Keratinocyte (primary cell): ENCODE data around the gene HPCAL4. TPM values are rescaled to one million over a fixed set of nuclear protein-coding genes. Genes with fewer than 3 reads are reported as not detected.

ENCODE experiments used
- DNase-seq: peaks from one replicate; pipeline ENCODE4 v3.0.0-alpha.2; 2011; ENCODE audit warnings: low read depth, missing footprints, low spot score
- FAIRE-seq: peaks from 2 replicates; lab custom pipeline; 2011; peaks lifted over from hg19 to GRCh38; lab: Jason Lieb, UNC
- H2AFZ ChIP-seq: 2 replicates; pipeline ENCODE4 v1.6.0; 2012; ENCODE audit warnings: low read length, control low read depth, inconsistent platforms; ENCODE audit not compliant: control insufficient read depth
- H3K27ac ChIP-seq: 2 replicates; pipeline ENCODE4 v1.5.1; 2011; ENCODE audit warnings: low read length; ENCODE audit not compliant: control insufficient read depth, insufficient read depth
- H3K27me3 ChIP-seq: 3 replicates; pipeline ENCODE4 v1.6.0; 2011; ENCODE audit warnings: low read length; ENCODE audit not compliant: control insufficient read depth, insufficient read depth; ENCODE audit errors: extremely low read depth
- H3K36me3 ChIP-seq, 2 experiments: 2 replicates in 1 of 2; 3 replicates in 1 of 2; pipeline ENCODE4 v1.5.1; 2011; ENCODE audit warnings: low read length in 2 of 2, mild to moderate bottlenecking in 1 of 2; ENCODE audit not compliant: control insufficient read depth in 2 of 2, insufficient read depth in 2 of 2; ENCODE audit errors: extremely low read depth in 1 of 2
- H3K4me1 ChIP-seq: 3 replicates; pipeline ENCODE4 v1.5.1; 2011; ENCODE audit warnings: low read length; ENCODE audit not compliant: control insufficient read depth, insufficient read depth; ENCODE audit errors: extremely low read depth
- H3K4me2 ChIP-seq: 3 replicates; pipeline ENCODE4 v1.6.0; 2011; ENCODE audit warnings: low read depth, low read length; ENCODE audit not compliant: control insufficient read depth, insufficient read depth; ENCODE audit errors: extremely low read depth
- H3K4me3 ChIP-seq, 3 experiments: fragments of 200-600 bp in 1 of 3; sonication (generic) in 1 of 3; 2 replicates in 2 of 3; 3 replicates in 1 of 3; pipeline ENCODE4 v1.5.1; 2011 to 2016; ENCODE audit warnings: low read length in 3 of 3, mild to moderate bottlenecking in 3 of 3, control low read depth in 2 of 3, inconsistent platforms in 1 of 3, low read depth in 1 of 3, mixed read lengths in 1 of 3, mixed run types in 1 of 3, moderate library complexity in 1 of 3; ENCODE audit not compliant: control insufficient read depth in 2 of 3, insufficient read depth in 2 of 3; ENCODE audit errors: extremely low read depth in 1 of 3
- H3K79me2 ChIP-seq: 2 replicates; pipeline ENCODE4 v1.6.0; 2012; ENCODE audit warnings: low read length; ENCODE audit not compliant: control insufficient read depth, insufficient read depth
- H3K9ac ChIP-seq: 3 replicates; pipeline ENCODE4 v1.6.0; 2011; ENCODE audit warnings: low read length; ENCODE audit not compliant: control insufficient read depth, insufficient read depth; ENCODE audit errors: extremely low read depth
- H3K9me1 ChIP-seq: 3 replicates; pipeline ENCODE4 v1.6.0; 2011; ENCODE audit warnings: low read length; ENCODE audit not compliant: control insufficient read depth, insufficient read depth; ENCODE audit errors: extremely low read depth
- H3K9me3 ChIP-seq: 2 replicates; pipeline ENCODE4 v1.5.1; 2012; ENCODE audit warnings: low read depth, low read length; ENCODE audit not compliant: control insufficient read depth
- H4K20me1 ChIP-seq: 3 replicates; pipeline ENCODE4 v1.6.0; 2011; ENCODE audit warnings: low read length; ENCODE audit not compliant: control insufficient read depth, insufficient read depth; ENCODE audit errors: extremely low read depth
- EZH2 ChIP-seq: IDR thresholded peaks from one replicate; pipeline ENCODE4 v1.6.1; 2012; ENCODE audit warnings: inconsistent platforms, mild to moderate bottlenecking, low read length, moderate library complexity
- dilution Hi-C: fragments of 300-500 bp; cut with MboI; formaldehyde crosslinking; loops from one replicate; pipeline ENCODE4 v1.7.0; 2020; ENCODE audit warnings: low sequenced_read_pairs; ENCODE audit not compliant: extremely low pct_ligation_motif_present
- polyA plus RNA-seq, 5 experiments: library from polyadenylated mRNA; depleted of rRNA in 3 of 5; stranded (reverse) in 3 of 5; stranded (forward) in 1 of 5; unstranded in 1 of 5; fragments of >200 nt; gene quantifications; 1 replicate in 1 of 5; 2 replicates in 3 of 5; 3 replicates in 1 of 5; pipeline versions ENCODE4 v1.2.1 to v1.2.3, GENCODE V29; 2011 to 2012; ENCODE audit warnings: missing spikeins in 2 of 5, low read depth in 1 of 5, low replicate concordance in 1 of 5
- TF ChIP-seq, protein P1 (sequence below), 3 experiments: IDR thresholded peaks in 1 of 3; conservative IDR thresholded peaks in 1 of 3; optimal IDR thresholded peaks in 1 of 3; 2 replicates in 2 of 3; 3 replicates in 1 of 3; pipeline versions ENCODE3 to v1.5.1; 2011; ENCODE audit warnings: low read length in 3 of 3, mild to moderate bottlenecking in 3 of 3, moderate library complexity in 2 of 3, control low read depth in 1 of 3, inconsistent platforms in 1 of 3; ENCODE audit not compliant: insufficient read depth in 2 of 3; ENCODE audit errors: extremely low read depth in 1 of 3

HPCAL4 gene
- polyA plus RNA-seq, 1 donor (not counting 4 experiments of a cell fraction or from before 2014, with no cell fraction given), result not detected

DNA sequence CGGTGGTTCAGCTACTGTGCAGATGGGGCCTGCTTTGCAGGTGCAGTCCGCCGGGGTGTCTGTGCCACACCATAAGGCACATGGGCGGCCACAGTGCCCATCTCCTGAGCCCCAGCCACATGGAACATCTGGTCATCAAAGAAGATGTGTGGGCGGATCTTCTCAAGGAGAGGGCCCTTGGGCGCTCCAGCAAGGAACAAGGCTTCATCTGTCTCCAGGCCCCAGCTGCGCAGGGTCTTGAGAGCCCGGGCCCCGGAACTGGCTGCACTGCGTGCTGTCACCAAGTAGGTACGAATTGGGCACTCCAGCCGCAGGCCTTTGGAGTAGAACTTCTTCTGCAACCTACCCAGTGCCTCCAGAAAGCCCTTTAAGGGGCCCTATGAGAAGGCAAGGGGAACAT is 32.1 kb downstream of the HPCAL4 start:
- TF ChIP-seq EZH2, result no peak
- Histone ChIP-seq H3K4me1 (peaks cover under 1% of the 10 kb centered on the region), H3K4me3 (no peak overlapping the region), H3K4me2 (no peak overlapping the region), H4K20me1 (no peaks in the 10 kb centered on the region), H3K9me1 (no peaks in the 10 kb centered on the region), H3K9me3 (no peaks in the 10 kb centered on the region), H2AFZ (no peak overlapping the region), H3K79me2 (no peaks in the 10 kb centered on the region), H3K36me3 (no peaks in the 10 kb centered on the region), H3K27me3 (peaks cover 10% of the 10 kb centered on the region), H3K9ac (no peak overlapping the region), H3K27ac (no peak overlapping the region)
- dilution Hi-C loops, result no loop called here
- FAIRE-seq (no peak), DNase-seq (no peak)

DNA sequence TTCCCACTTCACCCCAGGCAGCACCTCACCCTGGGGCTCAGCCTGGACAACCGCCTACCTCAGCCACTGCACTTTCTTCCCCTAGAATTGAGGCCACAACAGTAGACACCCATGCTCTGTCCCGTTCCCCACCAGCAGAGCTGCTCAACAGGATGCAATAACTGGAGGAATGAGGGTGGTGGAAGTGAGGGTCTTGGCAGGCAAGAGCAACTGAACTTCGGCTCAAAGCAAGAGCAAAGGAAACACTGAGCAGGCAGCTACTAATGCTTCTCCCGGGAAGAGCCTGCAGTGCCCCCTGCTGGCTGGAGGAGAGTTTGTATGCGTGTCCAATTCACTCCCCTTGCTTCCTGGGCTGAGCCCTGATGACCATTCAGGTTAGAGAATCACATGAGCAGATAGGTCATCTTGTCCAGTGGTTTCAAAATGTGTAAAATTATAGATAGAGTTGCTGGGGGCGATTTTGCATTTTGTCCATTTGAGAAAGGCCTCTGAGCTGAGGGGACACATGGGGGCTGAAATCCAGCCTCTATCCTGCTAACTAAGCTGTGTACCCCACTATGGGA is 33.2 kb downstream of the HPCAL4 start:
- Histone ChIP-seq H3K9me3 (no peaks in the 10 kb centered on the region), H3K4me3 (no peak overlapping the region), H3K9me1 (no peaks in the 10 kb centered on the region), H2AFZ (peak overlapping the region; percentile 79), H3K27me3 (peaks cover 10% of the 10 kb centered on the region), H3K4me1 (peaks cover 8% of the 10 kb centered on the region), H3K36me3 (no peaks in the 10 kb centered on the region), H3K79me2 (no peaks in the 10 kb centered on the region), H4K20me1 (no peaks in the 10 kb centered on the region), H3K4me2 (peak overlapping the region; percentile 42), H3K9ac (no peak overlapping the region), H3K27ac (no peak overlapping the region)
- DNase-seq, result peak; percentile 36
- TF ChIP-seq, protein P1, sequence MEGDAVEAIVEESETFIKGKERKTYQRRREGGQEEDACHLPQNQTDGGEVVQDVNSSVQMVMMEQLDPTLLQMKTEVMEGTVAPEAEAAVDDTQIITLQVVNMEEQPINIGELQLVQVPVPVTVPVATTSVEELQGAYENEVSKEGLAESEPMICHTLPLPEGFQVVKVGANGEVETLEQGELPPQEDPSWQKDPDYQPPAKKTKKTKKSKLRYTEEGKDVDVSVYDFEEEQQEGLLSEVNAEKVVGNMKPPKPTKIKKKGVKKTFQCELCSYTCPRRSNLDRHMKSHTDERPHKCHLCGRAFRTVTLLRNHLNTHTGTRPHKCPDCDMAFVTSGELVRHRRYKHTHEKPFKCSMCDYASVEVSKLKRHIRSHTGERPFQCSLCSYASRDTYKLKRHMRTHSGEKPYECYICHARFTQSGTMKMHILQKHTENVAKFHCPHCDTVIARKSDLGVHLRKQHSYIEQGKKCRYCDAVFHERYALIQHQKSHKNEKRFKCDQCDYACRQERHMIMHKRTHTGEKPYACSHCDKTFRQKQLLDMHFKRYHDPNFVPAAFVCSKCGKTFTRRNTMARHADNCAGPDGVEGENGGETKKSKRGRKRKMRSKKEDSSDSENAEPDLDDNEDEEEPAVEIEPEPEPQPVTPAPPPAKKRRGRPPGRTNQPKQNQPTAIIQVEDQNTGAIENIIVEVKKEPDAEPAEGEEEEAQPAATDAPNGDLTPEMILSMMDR (optimal IDR thresholded peaks at IDR 0.05 in 1 of 3, IDR thresholded peaks at IDR 0.05 in 1 of 3, conservative IDR thresholded peaks at IDR 0.05 in 1 of 3; ENCODE audit: extremely low read depth in 1 of 3, insufficient read depth in 2 of 3, low read length in 3 of 3), result peak; percentile 87 to 94 (median 89)
- no peak for TF ChIP-seq EZH2
- dilution Hi-C loops, result no loop called here
- no peak for FAIRE-seq

DNA sequence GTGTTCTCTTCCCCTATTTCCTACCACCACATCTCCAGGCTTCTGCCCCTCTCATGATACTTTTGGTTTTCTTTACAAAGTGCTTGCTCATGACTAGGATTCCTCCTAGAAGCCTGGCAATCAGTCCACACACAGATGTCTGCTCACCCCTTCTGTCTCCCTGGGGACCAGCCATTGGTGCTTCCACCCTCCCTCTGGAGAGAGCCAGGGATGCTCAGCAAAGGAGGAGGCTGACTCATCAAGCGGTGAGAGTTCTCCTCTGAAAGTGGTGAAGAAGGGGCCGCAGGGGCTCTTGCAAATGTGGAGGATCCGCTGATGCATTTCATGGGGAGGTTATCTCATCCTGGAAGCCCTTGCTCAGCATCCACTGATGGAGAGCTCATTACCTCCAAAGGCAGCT is 33.8 kb downstream of the HPCAL4 start:
- no peaks in the 10 kb centered on the region for H4K20me1 ChIP-seq
- H3K79me2 ChIP-seq, result no peaks in the 10 kb centered on the region
- FAIRE-seq (no peak), DNase-seq (no peak)
- no peaks in the 10 kb centered on the region for H3K9me1 ChIP-seq
- TF ChIP-seq, protein P1 (optimal IDR thresholded peaks at IDR 0.05 in 1 of 3, IDR thresholded peaks at IDR 0.05 in 1 of 3, conservative IDR thresholded peaks at IDR 0.05 in 1 of 3; ENCODE audit: extremely low read depth in 1 of 3, insufficient read depth in 2 of 3, low read length in 3 of 3), result no peak
- TF ChIP-seq EZH2, result no peak
- no peak overlapping the region for H3K4me3 ChIP-seq
- dilution Hi-C loops, result no loop called here
- no peaks in the 10 kb centered on the region for H3K36me3 ChIP-seq
- H2AFZ ChIP-seq, result no peak overlapping the region
- H3K4me1 ChIP-seq, result peaks cover 8% of the 10 kb centered on the region
- no peaks in the 10 kb centered on the region for H3K9me3 ChIP-seq
- H3K27ac ChIP-seq, result no peak overlapping the region
- no peak overlapping the region for H3K9ac ChIP-seq
- peak overlapping the region; percentile 42 for H3K4me2 ChIP-seq
- H3K27me3 ChIP-seq, result peaks cover 8% of the 10 kb centered on the region
